Right ventricle myocardium superior (tissue), 1 donor: ENCODE measurements around the gene MCEE. TPM values are rescaled to one million over a fixed set of nuclear protein-coding genes. Genes with fewer than 3 reads are reported as not detected.
A peak's percentile ranks its signal among the peaks of the same experiment; 100 is the strongest.
"Not testable (repeated sequence)": the region's sequence is repeated elsewhere in the genome, so short reads cannot be mapped to it uniquely, and the experiment has no call there.

Source experiments
- ATAC-seq: fragments of 200-7000 bp; cut with Tn5 transposase; one replicate; pipeline ENCODE4 v1.9.1; 2020; ENCODE audit warnings: mild to moderate bottlenecking; ENCODE audit not compliant: poor library complexity
- DNase-seq: peaks from one replicate; pipeline ENCODE4 v3.0.0-alpha.2; 2020
- intact Hi-C: fragments of 100-400 bp; cut with DNase I; formaldehyde crosslinking; loops from one replicate; pipeline ENCODE4 v1.11.2; 2022
- long read RNA-seq: library from polyadenylated mRNA; unstranded; transcript quantifications from one replicate; pipeline ENCODE4 v2.0.0, GENCODE V29; 2021
- total RNA-seq: library from RNA; stranded (reverse); fragmentation: NEBNext Ultra II Directional; extraction: Animal tissue kit (Norgen Biotek cat#: 25700); gene quantifications from one replicate; pipeline ENCODE4 v1.2.1, GENCODE V29; 2021
- donor health status: DM: no; HTN: yes; CAD: no; lungs with severe emphysema.

MCEE gene
- 38.3 TPM for total RNA-seq
- long read RNA-seq, transcript MCEE-201 (3 exons, 835 nt): major isoform, 16 of 27 reads
- long read RNA-seq, partial matches to known transcripts: 1 of 27 reads
- long read RNA-seq, other reads (novel, unspliced or antisense): 10 of 27 reads

GRCh38 chr2:71130152-71130904, at the start of gene MCEE, which contains the start of gene MPHOSPH10:
Gene MCEE, minus strand, starts transcription at chr2:71130229. Its CDS starts 10 bp downstream, at chr2:71130219.
Gene MPHOSPH10, plus strand, starts transcription at chr2:71130634. Its CDS starts 32 bp downstream, at chr2:71130666.
- DNase-seq (peak; percentile 94), ATAC-seq (peak; percentile 98)
- intact Hi-C loops: no loop called here

GRCh38 chr2:71178836-71179235, 48.8 kb upstream of the MCEE start:
- ATAC-seq, intact Hi-C loops, DNase-seq: not testable (repeated sequence)

DNA sequence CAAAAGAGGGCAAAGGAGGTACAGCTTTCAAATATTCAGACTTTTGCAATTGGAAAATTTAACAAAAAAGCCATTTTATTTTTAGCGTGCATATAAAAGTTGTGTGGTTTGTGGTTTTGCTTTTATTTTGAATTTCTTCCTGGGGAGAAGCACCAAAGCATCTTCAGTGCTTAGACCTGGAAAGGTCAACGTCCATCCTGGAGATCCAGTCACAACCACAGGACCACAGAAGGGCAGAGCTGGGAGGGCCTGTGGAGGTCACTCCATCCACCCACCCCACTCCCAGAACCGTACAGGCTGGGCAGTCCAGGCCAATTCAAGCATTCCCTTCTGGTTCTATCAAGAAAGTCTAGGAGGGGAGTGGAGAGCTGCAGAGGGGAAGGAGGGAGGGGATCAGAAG, 44.2 kb upstream of the MCEE start:
- ATAC-seq (no peak), DNase-seq (no peak)
- intact Hi-C loops: no loop called here

- ATAC-seq (no peak), DNase-seq (no peak)
- intact Hi-C loops: no loop called here
Observed at GRCh38 chr2:71173096-71173495, 43.1 kb upstream of the MCEE start.

DNA sequence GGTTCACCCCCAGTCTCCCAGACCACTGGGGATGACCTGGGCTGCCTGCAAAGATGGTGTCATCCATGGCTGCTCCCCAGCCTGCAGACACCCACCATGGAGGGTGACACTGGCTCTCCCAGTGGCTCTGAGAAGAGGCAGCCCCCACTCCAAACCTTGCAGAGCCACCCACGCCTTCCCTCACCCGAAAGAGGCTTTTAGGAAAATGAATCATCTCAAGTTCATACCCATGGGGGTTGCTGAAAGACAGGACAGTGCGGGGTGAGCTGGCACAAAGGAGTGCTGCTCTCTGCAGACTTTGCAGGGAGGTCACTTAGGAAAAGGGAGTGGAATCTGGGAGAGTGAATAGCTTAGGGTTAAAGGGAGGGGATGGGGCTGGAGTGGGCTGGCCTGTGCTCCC, 36.8 kb upstream of the MCEE start:
- intact Hi-C loops: no loop called here
- ATAC-seq: no peak
- no peak for DNase-seq

GRCh38 chr2:71157124-71157793, 27.2 kb upstream of the MCEE start:
- ATAC-seq (peak; percentile 85), DNase-seq (peak; percentile 57)
- intact Hi-C loops: no loop called here

GRCh38 chr2:71156573-71156972, 26.5 kb upstream of the MCEE start:
- intact Hi-C loops: no loop called here
- DNase-seq: no peak
- no peak for ATAC-seq

- DNase-seq (no peak), ATAC-seq (no peak)
- intact Hi-C loops: no loop called here
Observed at GRCh38 chr2:71155846-71156245, 25.8 kb upstream of the MCEE start.

- ATAC-seq (no peak), DNase-seq (no peak)
- intact Hi-C loops: no loop called here
Observed at GRCh38 chr2:71154798-71155197, 24.8 kb upstream of the MCEE start.

- ATAC-seq: no peak
- intact Hi-C loops: no loop called here
Observed at GRCh38 chr2:71154279-71154678, 24.2 kb upstream of the MCEE start.

GRCh38 chr2:71153585-71154224, 23.7 kb upstream of the MCEE start:
- intact Hi-C loops: no loop called here
- DNase-seq (no peak), ATAC-seq (no peak)

More at GRCh38 chr2:71154279-71154678, 24.2 kb upstream of the MCEE start:
- DNase-seq: no peak

GRCh38 chr2:71151620-71152019, 21.6 kb upstream of the MCEE start:
- ATAC-seq: no peak
- DNase-seq: no peak
- intact Hi-C loops: no loop called here

DNA sequence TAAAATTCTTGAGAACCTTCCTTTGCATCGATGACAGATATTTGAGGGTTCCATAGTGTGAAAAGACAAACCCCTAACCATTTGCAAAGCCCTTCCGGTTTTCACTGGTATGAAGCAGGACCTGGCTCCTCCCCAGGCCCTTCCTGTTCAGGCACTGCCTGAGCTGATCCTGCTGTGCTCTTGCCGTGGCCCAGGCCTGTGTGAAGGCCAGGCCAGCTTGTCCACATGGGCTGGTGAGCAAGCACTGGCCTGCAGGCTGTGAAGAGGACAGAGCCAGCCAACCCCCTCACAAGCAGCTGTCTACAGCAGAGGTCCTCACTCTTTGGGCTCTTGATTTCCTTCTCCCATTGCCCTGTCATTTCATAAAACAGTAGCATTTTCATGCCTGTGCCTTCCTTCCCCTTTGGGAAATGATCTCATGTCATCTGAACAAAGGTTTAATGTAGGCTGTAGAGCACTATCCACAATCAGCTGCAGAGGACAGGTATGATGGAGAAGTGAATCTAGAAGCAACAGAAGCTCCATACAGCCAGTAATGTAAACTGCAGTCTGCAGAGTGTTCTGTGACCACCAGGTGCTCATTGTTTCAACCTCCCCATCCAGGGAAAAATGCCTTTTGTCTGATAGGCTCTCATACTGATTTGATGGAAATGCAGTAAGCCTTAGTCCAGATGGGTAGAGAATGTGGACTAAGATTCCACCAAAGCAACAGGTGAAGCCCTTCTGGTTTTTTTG, 20.2 kb upstream of the MCEE start:
- DNase-seq (no peak), ATAC-seq (peak; percentile 18)
- intact Hi-C loops: no loop called here

GRCh38 chr2:71148506-71149063, 18.6 kb upstream of the MCEE start:
- no peak for DNase-seq
- intact Hi-C loops: no loop called here
- peak; percentile 71 for ATAC-seq

DNA sequence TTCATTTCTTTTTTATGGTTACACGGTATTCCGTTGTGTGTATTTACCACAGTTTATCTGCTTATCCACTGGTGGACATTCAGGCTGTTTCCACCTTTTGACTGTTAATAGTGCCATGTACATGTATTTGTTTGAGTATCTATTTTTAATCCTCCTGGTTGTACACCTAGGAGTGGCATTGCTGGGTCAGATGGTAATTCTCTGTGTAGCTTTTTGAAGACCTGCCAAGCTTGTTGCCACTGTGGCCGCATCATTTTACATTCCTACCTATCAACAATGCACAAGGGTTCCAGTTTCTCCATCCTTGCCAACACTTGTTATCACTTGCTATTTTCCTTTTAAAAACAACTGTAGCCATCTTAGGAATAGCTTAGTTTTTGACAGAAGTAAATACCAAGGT, 13.8 kb upstream of the MCEE start:
- DNase-seq: no peak
- ATAC-seq: peak; percentile 85

DNA sequence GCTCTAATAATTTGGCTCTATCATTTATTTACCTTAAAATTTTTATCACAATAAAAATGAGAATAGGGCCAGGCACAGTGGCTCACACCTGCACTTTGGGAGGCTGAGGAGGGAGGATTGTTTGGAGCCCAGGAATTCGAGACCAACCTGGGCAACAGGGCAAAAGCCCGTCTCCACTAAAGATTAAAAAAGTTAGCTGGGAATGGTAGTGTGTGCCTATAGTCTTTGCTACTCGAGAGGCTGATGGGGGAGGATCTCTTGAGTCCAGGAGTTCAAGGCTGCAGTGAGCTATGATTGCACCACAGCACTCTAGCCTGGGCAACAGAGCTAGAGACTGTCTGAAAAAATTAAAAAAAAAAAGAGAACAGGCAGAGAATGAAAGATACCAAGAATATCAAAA, 6.1 kb upstream of the MCEE start:
- DNase-seq (no peak), ATAC-seq (no peak)
- intact Hi-C loops: no loop called here

More for the DNA sequence above, 13.8 kb upstream of the MCEE start:
- intact Hi-C loops: no loop called here

DNA sequence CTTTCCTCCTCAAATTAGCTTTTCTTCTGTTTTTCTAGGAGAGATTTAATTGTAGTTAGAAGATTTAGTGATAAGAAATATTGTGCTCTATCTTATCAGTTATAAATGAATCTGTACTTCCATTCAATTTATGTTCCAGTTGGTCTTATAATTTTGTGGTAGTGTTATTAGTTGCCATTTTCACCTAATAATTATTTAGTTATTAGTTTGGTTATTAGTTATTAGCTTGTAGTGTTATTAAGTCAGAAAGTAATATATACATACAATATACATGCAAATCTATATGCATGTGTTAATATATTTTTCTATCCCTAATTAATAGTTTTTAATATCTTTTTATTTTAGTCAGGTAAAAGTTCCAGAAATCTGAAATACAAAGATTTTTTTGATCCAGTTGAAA, 3.6 kb upstream of the MCEE start:
- ATAC-seq (no peak), DNase-seq (no peak)
- intact Hi-C loops: no loop called here

DNA sequence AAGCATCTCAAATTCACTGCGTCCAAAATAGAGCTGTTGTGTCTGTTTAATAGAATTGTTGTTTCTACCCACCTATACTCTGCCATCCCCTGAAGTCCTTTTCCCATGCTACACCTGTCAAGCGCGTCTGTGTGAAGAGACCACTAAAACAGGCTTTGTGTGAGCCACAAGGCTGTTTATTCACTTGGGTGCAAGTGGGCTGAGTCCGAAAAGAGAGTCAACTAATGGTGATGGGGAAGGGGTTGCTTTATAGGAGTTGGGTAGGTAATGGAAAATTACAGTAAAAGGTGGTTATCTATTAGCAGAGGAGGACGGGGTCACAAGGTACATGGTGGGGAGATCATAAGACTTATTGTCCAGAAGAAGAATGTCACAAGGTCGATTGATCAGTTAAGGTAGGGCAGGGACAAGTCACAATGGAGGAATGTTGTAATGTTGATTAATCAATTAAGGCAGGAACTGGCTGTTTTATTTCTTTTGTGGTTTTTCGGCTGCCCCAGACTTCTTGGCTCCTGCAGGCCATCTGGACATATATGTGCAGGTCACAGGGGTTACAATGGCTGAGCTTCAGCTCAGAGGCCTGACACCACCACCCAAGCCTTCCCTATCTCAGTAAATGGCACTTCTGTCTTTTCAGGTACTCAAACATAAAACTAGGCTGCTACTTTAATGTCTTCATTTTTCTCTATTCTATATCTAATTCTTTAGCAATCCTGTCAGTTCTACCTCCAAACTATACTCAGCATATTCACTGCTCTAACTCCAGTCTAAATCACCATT, 1.5 kb upstream of the MCEE start:
- DNase-seq, ATAC-seq, intact Hi-C loops: not testable (repeated sequence)
